HG03066 (cell line): ENCODE data around the gene CSPG4.
"Not testable (repeated sequence)": the region's sequence is repeated elsewhere in the genome, so short reads cannot be mapped to it uniquely, and the experiment has no call there.

Experiments
- ATAC-seq: cut with Tn5 transposase; IDR thresholded peaks from one replicate; pipeline ENCODE4 v1.9.1; 2021; ENCODE audit warnings: low read depth; ENCODE audit not compliant: unreplicated experiment

The CSPG4 gene

DNA sequence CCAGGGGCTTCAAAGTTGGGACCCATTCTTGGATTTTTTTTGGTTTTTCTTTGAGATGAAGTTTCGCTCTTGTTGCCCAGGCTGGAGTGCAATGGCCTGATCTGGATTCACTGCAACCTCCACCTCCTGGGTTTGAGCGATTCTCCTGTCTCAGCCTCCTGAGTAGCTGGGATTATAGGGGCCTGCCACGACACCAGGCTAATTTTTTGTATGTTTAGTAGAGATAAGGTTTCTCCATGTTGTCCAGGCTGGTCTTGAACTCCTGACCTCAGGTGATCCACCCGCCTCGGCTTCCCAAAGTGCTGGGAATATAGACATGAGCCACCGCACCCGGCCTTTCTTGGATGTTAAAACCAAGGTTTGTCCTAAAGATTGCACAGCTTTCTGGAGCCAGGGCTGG is 78.7 kb downstream of the CSPG4 start:
- ATAC-seq, result not testable (repeated sequence)

DNA sequence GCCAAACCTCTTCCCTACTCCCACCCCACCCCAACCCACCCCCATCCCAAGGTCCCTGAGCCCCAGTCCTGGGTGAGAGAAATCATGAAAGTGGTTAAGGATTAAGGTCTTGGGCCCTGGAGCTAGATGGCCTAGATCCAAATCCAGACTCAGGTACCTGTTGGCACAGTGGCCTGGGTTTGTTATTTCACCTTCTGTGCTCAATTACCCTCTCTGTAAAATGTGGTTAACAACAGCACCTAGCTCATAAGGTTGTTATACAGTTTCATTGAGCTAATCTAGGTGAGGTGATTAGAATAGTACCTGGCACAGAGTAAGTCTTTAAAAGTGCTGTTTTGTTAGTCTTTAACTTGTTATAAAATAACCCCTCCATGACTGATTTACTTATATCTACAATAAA is 80.7 kb downstream of the CSPG4 start:
- ATAC-seq, result no peak

GRCh38 chr15:75625542-75626347 is 86.9 kb downstream of the CSPG4 start, which contains the start of gene SNUPN:
Gene SNUPN (minus strand): TSS chr15:75625725. CDS start chr15:75621051, 4,674 bp downstream.
- ATAC-seq, result peak; percentile 76
